SK-N-MC (cell line): ENCODE results near the gene ANO10.

Source experiments
- EZH2 ChIP-seq: fragments of 200-600 bp; sonication (generic); IDR thresholded peaks from one replicate; pipeline ENCODE4 v1.6.1; 2017; ENCODE audit warnings: antibody characterized with exemption
- POLR2AphosphoS5 ChIP-seq: IDR thresholded peaks from 2 replicates; pipeline ENCODE4 v1.6.1; 2012; ENCODE audit warnings: mild to moderate bottlenecking, low read depth, low read length, borderline replicate concordance

DNA sequence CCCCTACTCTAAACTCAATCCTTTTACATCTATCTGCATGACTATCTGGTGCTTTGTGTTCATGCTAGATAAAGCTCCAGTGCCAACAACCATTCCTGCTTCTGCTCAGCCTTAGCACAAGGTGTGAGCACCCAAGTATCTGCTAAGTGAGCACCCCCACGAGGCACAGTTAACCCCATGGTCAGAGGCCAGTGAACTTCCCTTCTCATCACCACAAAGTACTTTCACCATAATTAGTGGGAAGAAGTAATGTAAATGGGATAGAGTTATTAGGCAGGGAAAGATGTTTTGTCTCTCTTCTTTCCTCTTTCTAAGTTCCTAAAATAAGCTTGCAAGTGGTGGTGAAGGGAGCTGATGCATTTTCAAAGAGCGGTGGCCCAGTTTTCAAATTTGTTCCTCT lies 96.4 kb downstream of the ANO10 start:
- TF ChIP-seq POLR2AphosphoS5 = no peak
- TF ChIP-seq EZH2 = no peak
